K562 (cell line): ENCODE data around the gene EME1. TPM values are rescaled to one million over a fixed set of nuclear protein-coding genes. Genes with fewer than 3 reads are reported as not detected.
A peak's percentile ranks its signal among the peaks of the same experiment; 100 is the strongest.

Experiments used
- ATAC-seq: fragments of 200-7000 bp; cut with Tn5 transposase; 3 replicates; pipeline ENCODE4 v1.9.1; 2020; ENCODE audit warnings: moderate library complexity
- BruUV-seq: library from RNA; stranded (reverse); fragments of 400-500 nt; replicated peaks from 2 replicates; lab custom pipeline; 2021; lab: Mats Ljungman, UMichigan
- CTCF ChIA-PET: fragments of 300-600 bp; formaldehyde crosslinking; extraction: SDS; loops from one replicate; lab custom pipeline; 2021; ENCODE audit warnings: low intra/inter-chr PET ratio; lab: Yijun Ruan, JAX
- POLR2A ChIA-PET: fragments of 300-600, 350-650 bp; sonication (Branson Sonifier 250); formaldehyde crosslinking; extraction: SDS; loops from one replicate; lab custom pipeline; 2021; ENCODE audit warnings: antibody characterized with exemption, inconsistent platforms; lab: Yijun Ruan, JAX
- DNase-seq, 4 experiments: peaks; one replicate each; pipeline versions ENCODE4 v3.0.0 to v3.0.0-alpha.2; 2011 to 2018; ENCODE audit warnings: low spot score in 3 of 4, mixed read lengths in 3 of 4; ENCODE audit errors: extremely low read depth in 1 of 4
- FAIRE-seq: peaks from 2 replicates; lab custom pipeline; 2011; peaks lifted over from hg19 to GRCh38; lab: Jason Lieb, UNC
- H2AFZ ChIP-seq: 2 replicates; pipeline ENCODE4 v1.6.0; 2011; ENCODE audit warnings: low read depth, low read length, control low read depth, inconsistent platforms
- H3K27ac ChIP-seq: fragments of 200-600 bp; 3 replicates; pipeline ENCODE4 v1.8.0; 2011; ENCODE audit warnings: low read depth, mild to moderate bottlenecking, control low read depth, inconsistent platforms, low read length, moderate library complexity, mixed read lengths; ENCODE audit errors: extremely low read depth
- H3K27me3 ChIP-seq, 2 experiments: fragments of 300-600 bp in 1 of 2; 2 replicates in 1 of 2; 3 replicates in 1 of 2; pipeline versions ENCODE4 v1.6.0 to v1.8.0; 2011; ENCODE audit warnings: inconsistent platforms in 2 of 2, low read length in 2 of 2, mild to moderate bottlenecking in 1 of 2, mixed read lengths in 1 of 2, moderate library complexity in 1 of 2; ENCODE audit not compliant: control insufficient read depth in 2 of 2, insufficient read depth in 2 of 2
- H3K36me3 ChIP-seq: fragments of 300-600 bp; 3 replicates; pipeline ENCODE4 v1.8.0; 2011; ENCODE audit warnings: mild to moderate bottlenecking, low read length, inconsistent platforms; ENCODE audit not compliant: control insufficient read depth, insufficient read depth
- H3K4me1 ChIP-seq, 2 experiments: fragments of 200-600 bp in 1 of 2; replicated peaks in 1 of 2; 2 replicates in 1 of 2; 3 replicates in 1 of 2; pipeline versions ENCODE4 v1.5.1 to v1.8.0; 2011; ENCODE audit warnings: inconsistent platforms in 2 of 2, low read length in 2 of 2, mild to moderate bottlenecking in 1 of 2, mixed read lengths in 1 of 2, moderate library complexity in 1 of 2; ENCODE audit not compliant: control insufficient read depth in 2 of 2, insufficient read depth in 2 of 2
- H3K4me2 ChIP-seq: 2 replicates; pipeline ENCODE4 v1.6.1; 2011; ENCODE audit warnings: low read length, control low read depth, inconsistent platforms, mixed read lengths; ENCODE audit not compliant: insufficient read depth
- H3K4me3 ChIP-seq: fragments of 200-600 bp; sonication (generic), shearing (Covaris generic); 2 replicates; pipeline ENCODE4 v1.5.1; 2016; ENCODE audit warnings: control low read depth, inconsistent platforms
- H3K79me2 ChIP-seq: fragments of 200-600 bp; 3 replicates; pipeline ENCODE4 v1.8.0; 2011; ENCODE audit warnings: low read length, inconsistent platforms; ENCODE audit not compliant: control insufficient read depth, insufficient read depth
- H3K9ac ChIP-seq, 2 experiments: 2 replicates each; pipeline versions ENCODE4 v1.6.0 to v1.6.1; 2011; ENCODE audit warnings: low read depth in 2 of 2, low read length in 2 of 2, control low read depth in 1 of 2, inconsistent platforms in 1 of 2, mild to moderate bottlenecking in 1 of 2, mixed read lengths in 1 of 2; ENCODE audit not compliant: insufficient read depth in 1 of 2
- H3K9me1 ChIP-seq: one replicate; pipeline ENCODE4 v1.6.0; 2011; ENCODE audit warnings: inconsistent platforms, mild to moderate bottlenecking, low read length, moderate library complexity; ENCODE audit not compliant: control insufficient read depth, insufficient read depth
- H3K9me3 ChIP-seq: replicated peaks from 2 replicates; pipeline ENCODE4 v1.5.1; 2011; ENCODE audit warnings: low read depth, low read length, inconsistent platforms; ENCODE audit not compliant: control insufficient read depth, insufficient read depth
- H4K20me1 ChIP-seq: replicated peaks from 2 replicates; pipeline ENCODE4 v1.6.1; 2011; ENCODE audit warnings: low read length, inconsistent platforms, mixed read lengths; ENCODE audit not compliant: control insufficient read depth, insufficient read depth
- CBX5 ChIP-seq: IDR thresholded peaks from 2 replicates; pipeline ENCODE4 v1.6.1; 2014; ENCODE audit warnings: low read depth, borderline replicate concordance
- ETS2 ChIP-seq: IDR thresholded peaks from 2 replicates; pipeline ENCODE4 v1.6.1; 2016; ENCODE audit warnings: borderline replicate concordance, missing genetic modification characterization, mild to moderate bottlenecking, moderate library complexity, missing compliant biosample characterization; ENCODE audit not compliant: poor library complexity, severe bottlenecking
- POLR2G ChIP-seq: fragments of 200-400 bp; formaldehyde crosslinking; IDR thresholded peaks from 2 replicates; pipeline ENCODE4 v1.6.1; 2017; ENCODE audit warnings: low read depth, mild to moderate bottlenecking, antibody characterized with exemption, low read length, moderate library complexity
- RBFOX2 ChIP-seq: fragments of 200-400 bp; formaldehyde crosslinking; IDR thresholded peaks from 2 replicates; pipeline ENCODE4 v1.6.1; 2017; ENCODE audit warnings: low read depth, mild to moderate bottlenecking, low read length, moderate library complexity
- WHSC1 ChIP-seq: IDR thresholded peaks from one replicate; pipeline ENCODE4 v1.6.1; 2012; ENCODE audit warnings: low read length, control low read depth, inconsistent platforms
- ZNF551 ChIP-seq: fragments of 250-450 bp; sonication (Bioruptor Pico); IDR thresholded peaks from 2 replicates; pipeline ENCODE4 v1.5.0; 2021; ENCODE audit warnings: mild to moderate bottlenecking, moderate library complexity
- ZNF75A ChIP-seq: fragments of 450-650 bp; formaldehyde crosslinking; IDR thresholded peaks from 2 replicates; pipeline ENCODE4 v1.4.0; 2020; ENCODE audit warnings: mild to moderate bottlenecking
- WGBS: fragments of 100-300 bp; shearing (Covaris generic); methylation state at CpG from one replicate; pipeline ENCODE4 v1.1.6; 2016; ENCODE audit warnings: low coverage, mixed read lengths; ENCODE audit not compliant: insufficient coverage; ENCODE audit errors: missing lambda C conversion rate; 5-methylcytosine and 5-hydroxymethylcytosine counted together
- in situ Hi-C: fragments of 300-500 bp; cut with MboI; formaldehyde crosslinking; loops from 4 replicates; pipeline ENCODE4 v1.15.0; 2018; ENCODE audit warnings: inconsistent platforms, mixed read lengths
- intact Hi-C: fragments of 100-400 bp; cut with micrococcal nuclease; formaldehyde crosslinking; loops from 2 replicates; pipeline ENCODE4 v1.14.2; 2022
- polyA plus RNA-seq, 8 experiments: library from polyadenylated mRNA; depleted of rRNA in 4 of 8; stranded (reverse) in 5 of 8; unstranded in 3 of 8; fragments of >200 nt; fragmentation: Nextera tagmentation in 2 of 8; fragmentation: Illumina TruSeq in 1 of 8; extraction: Ambion mirVana in 2 of 8; extraction: Trizol in 1 of 8; gene quantifications; 2 replicates each; pipeline versions ENCODE4 v1.2.1 to v1.2.3, GENCODE V29; 2011 to 2014; ENCODE audit warnings: inconsistent platforms in 1 of 8, missing spikeins in 1 of 8
- total RNA-seq, 7 experiments: library from RNA; depleted of rRNA in 6 of 7; stranded (reverse); fragments of >200 nt in 6 of 7; fragmentation: Illumina TruSeq in 2 of 7; extraction: Trizol in 2 of 7; gene quantifications; 2 replicates each; pipeline versions ENCODE4 v1.2.1 to v1.2.3, GENCODE V29; 2011 to 2021; ENCODE audit warnings: low replicate concordance in 1 of 7

Gene EME1
- total and polyA plus RNA-seq, 9 of the 15 experiments (the other 6 are each of a cell fraction or from before 2014, with no cell fraction given): 14.6 to 44.1 (median 24.0) TPM

DNA sequence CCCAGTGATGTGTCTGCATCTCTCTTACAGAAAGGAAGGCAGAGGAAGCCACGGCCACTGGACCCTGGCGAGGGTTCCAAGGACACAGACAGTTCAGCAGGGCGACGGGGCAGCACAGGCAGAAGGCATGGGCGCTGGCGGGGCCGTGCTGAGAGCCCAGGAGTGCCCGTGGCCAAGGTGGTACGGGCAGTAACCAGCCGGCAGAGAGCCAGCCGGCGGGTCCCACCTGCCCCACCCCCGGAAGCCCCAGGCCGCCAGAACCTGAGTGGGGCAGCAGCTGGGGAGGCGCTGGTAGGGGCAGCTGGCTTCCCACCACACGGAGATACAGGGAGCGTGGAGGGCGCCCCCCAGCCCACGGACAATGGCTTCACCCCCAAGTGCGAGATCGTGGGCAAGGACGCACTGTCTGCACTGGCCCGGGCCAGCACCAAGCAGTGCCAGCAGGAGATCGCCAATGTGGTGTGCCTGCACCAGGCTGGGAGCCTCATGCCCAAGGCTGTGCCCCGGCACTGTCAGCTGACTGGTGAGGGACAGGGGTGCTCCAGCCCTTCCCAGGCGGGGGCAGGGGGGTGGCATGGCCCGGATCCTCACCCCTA is 19.3 kb upstream of the EME1 start:
- peaks cover 0 to 28% of the 10 kb centered on the region in 2 experiments; a peak in 2 of 5 replicates for H3K4me1 ChIP-seq
- H3K27ac ChIP-seq: no peak overlapping the region
- ChIA-PET POLR2A (interaction anchor here (0.6 to 0.8 kb wide), 2 partner anchors 18 to 63 kb away, joined by 3 to 4 read pairs; no protein-coding TSS in a partner anchor), CTCF (no interaction called here)
- no peaks in the 10 kb centered on the region; the same call in 1 of the 2 replicates for H4K20me1 ChIP-seq
- ATAC-seq: no peak
- no peak overlapping the region for H3K4me3 ChIP-seq
- TF ChIP-seq WHSC1 (no peak), RBFOX2 (peak; percentile 13), ZNF75A (CRISPR knock-in tag) (no peak), ZNF551 (CRISPR knock-in tag) (no peak), ETS2 (tag) (no peak), POLR2G (peak; percentile 65), CBX5 (no peak)
- no peak overlapping the region for H3K4me2 ChIP-seq
- no peaks in the 10 kb centered on the region for H3K9me3 ChIP-seq
- H2AFZ ChIP-seq: no peak overlapping the region
- no peak for DNase-seq
- peaks cover 3% of the 10 kb centered on the region for H3K9me1 ChIP-seq
- 86% methylated on average over 9 of the region's 27 CpGs for WGBS
- H3K36me3 ChIP-seq: peaks cover 46% of the 10 kb centered on the region; the same call in 2 of the 3 replicates
- H3K27me3 ChIP-seq: no peaks in the 10 kb centered on the region; a peak in 1 of 5 replicates
- no peaks in the 10 kb centered on the region for H3K79me2 ChIP-seq
- in situ Hi-C loops (no loop called here), intact Hi-C loops (no loop called here)
- BruUV-seq: no TSS peak
- H3K9ac ChIP-seq: no peak overlapping the region
- no peak for FAIRE-seq
